ENCODE measurements around the gene PPP1R1B. TPM values are rescaled to one million over a fixed set of nuclear protein-coding genes. Genes with fewer than 3 reads are reported as not detected.

Gene PPP1R1B
- total RNA-seq, 4 donors from 2014 or later = 43.7 to 112 (median 70.4) TPM

DNA sequence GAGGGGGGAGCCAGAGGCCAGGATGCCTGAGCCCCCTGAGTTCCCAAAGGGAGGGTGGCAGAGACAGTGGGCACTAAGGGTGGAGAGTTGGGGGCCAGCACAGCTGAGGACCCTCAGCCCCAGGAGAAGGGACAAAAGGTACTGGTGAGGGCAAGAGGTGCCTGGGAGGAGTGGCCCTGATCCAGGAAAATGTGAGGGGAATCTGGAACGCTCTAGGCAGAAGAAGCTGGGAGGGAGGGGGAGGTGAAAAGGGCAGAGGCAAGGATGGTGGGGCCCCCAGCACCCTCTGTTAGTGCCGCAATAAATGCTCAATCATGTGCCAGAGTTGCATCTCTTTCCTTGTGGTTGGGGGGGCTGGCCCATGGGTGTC, 39.5 kb downstream of the PPP1R1B start:
- no peak overlapping the region for H3K4me3 ChIP-seq
- WGBS = 59% methylated on average over 2 of the region's 2 CpGs
- H3K36me3 ChIP-seq = peaks cover 10% of the 10 kb centered on the region
- no peak overlapping the region for H3K27ac ChIP-seq
- DNase-seq (ENCODE audit: low spot score in 2 of 2) = no peak
- H3K27me3 ChIP-seq = peaks cover 54% of the 10 kb centered on the region
- peaks cover 72% of the 10 kb centered on the region for H3K4me1 ChIP-seq
- H3K9me3 ChIP-seq = no peaks in the 10 kb centered on the region
- TF ChIP-seq POLR2AphosphoS5 (IDR thresholded peaks at IDR 0.05) (no peak), EP300 (IDR thresholded peaks at IDR 0.05) (no peak), POLR2A (IDR thresholded peaks at IDR 0.05) (no peak), CTCF (IDR thresholded peaks at IDR 0.05) (no peak)

DNA sequence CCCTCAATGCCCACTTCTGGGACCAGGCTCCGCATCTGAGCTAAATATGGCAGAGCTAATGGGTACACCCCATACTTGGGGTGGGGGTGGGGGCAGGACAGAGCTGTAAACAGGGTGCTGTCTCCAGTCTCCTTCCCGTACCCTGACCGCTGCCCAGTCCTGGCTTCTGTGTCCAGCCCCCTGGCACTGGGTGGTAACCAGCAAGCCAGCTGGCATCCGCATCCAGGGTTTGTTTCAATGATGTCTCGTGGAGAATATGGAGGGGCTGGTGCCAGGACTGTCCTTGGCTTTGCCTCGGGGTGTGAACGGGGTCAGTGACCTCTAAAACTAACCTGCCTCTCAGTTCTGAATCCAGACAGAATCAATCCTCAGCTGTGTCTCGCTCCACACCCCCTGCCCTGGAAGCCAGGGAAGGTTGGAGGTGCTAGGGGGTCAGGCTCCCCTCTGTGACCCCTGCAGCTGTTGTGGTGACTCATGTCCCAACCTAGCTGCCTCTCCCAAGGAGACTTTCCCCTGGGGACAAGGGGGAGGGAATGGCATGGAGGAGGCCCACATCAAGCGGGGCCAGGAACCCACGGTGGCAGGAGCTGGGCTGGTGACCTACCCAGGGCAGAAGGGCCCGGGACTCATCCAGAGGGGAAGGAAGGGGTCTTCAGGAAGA, 40.0 kb downstream of the PPP1R1B start:
- Histone ChIP-seq H3K4me1 (peaks cover 74% of the 10 kb centered on the region), H3K4me3 (peak overlapping the region; percentile 46), H3K27ac (peak overlapping the region; percentile 47), H3K27me3 (peaks cover 54% of the 10 kb centered on the region), H3K9me3 (no peaks in the 10 kb centered on the region), H3K36me3 (peaks cover 10% of the 10 kb centered on the region)
- 45% methylated on average over 8 of the region's 11 CpGs for WGBS
- no peak for TF ChIP-seq CTCF (IDR thresholded peaks at IDR 0.05)
- DNase-seq (ENCODE audit: low spot score in 2 of 2) = no peak

GRCh38 chr17:39667262-39667944, 40.7 kb downstream of the PPP1R1B start:
- Histone ChIP-seq H3K4me1 (peaks cover 73% of the 10 kb centered on the region), H3K36me3 (peaks cover 8% of the 10 kb centered on the region), H3K4me3 (peak overlapping the region; percentile 46), H3K27ac (peak overlapping the region; percentile 47), H3K9me3 (no peaks in the 10 kb centered on the region), H3K27me3 (peaks cover 54% of the 10 kb centered on the region)
- no peak for DNase-seq (ENCODE audit: low spot score in 2 of 2)
- TF ChIP-seq EP300 (IDR thresholded peaks at IDR 0.05) (no peak), POLR2AphosphoS5 (IDR thresholded peaks at IDR 0.05) (no peak), POLR2A (IDR thresholded peaks at IDR 0.05) (no peak), CTCF (IDR thresholded peaks at IDR 0.05) (no peak)
- WGBS = 9% methylated on average over 8 of the region's 49 CpGs

GRCh38 chr17:39667945-39668924, 41.5 kb downstream of the PPP1R1B start, which contains the start of gene PNMT:
TSS of gene PNMT (plus strand) at chr17:39668453. CDS start at chr17:39668476, 23 bp downstream.
- WGBS = 3% methylated on average over 48 of the region's 85 CpGs
- Histone ChIP-seq H3K36me3 (peaks cover under 1% of the 10 kb centered on the region), H3K27ac (peak within 1 kb of the TSS; percentile 47), H3K27me3 (peaks cover 54% of the 10 kb centered on the region), H3K9me3 (no peaks in the 10 kb centered on the region), H3K4me1 (peaks cover 66% of the 10 kb centered on the region), H3K4me3 (peak within 1 kb of the TSS; percentile 46)
- no peak for DNase-seq (ENCODE audit: low spot score in 2 of 2)
- no peak for TF ChIP-seq POLR2AphosphoS5 (IDR thresholded peaks at IDR 0.05)
- no peak for TF ChIP-seq EP300 (IDR thresholded peaks at IDR 0.05)
- TF ChIP-seq CTCF (IDR thresholded peaks at IDR 0.05) = peak; percentile 23 to 66
- TF ChIP-seq POLR2A (IDR thresholded peaks at IDR 0.05) = no peak

Measured in suprapubic skin (tissue), 4 donors.